Midbrain (tissue), 1 donor: ENCODE measurements around the gene CACNA1B.

Experiments used
- DNase-seq: peaks from one replicate; lab custom pipeline; 2025; lab: John Stamatoyannopoulos, UW

The CACNA1B gene

DNA sequence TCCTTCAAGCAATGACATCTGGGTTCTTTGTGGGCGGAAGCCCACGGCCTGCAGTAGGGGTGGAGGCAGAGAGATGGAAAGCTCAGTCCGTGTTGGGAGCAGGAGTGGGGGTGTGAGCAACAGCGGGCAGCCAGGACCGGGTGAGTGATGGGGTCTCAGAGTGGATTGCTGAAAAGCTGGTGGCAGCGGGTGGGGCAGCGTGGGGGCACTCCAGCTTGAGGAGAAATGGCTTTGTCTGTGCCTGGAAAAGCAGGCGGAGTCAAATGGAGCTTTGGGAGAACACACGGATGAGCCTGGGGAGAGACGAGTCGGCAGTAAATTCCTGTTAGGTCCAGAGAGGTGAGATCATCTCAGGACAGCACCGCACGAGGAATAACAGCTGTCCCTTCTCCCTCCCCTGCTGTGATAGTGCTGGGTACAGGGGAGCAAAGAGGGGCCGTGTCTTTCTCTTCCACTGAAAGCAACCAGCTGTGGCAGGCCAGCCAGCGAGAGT is 42.1 kb downstream of the CACNA1B start:
- no peak for DNase-seq

DNA sequence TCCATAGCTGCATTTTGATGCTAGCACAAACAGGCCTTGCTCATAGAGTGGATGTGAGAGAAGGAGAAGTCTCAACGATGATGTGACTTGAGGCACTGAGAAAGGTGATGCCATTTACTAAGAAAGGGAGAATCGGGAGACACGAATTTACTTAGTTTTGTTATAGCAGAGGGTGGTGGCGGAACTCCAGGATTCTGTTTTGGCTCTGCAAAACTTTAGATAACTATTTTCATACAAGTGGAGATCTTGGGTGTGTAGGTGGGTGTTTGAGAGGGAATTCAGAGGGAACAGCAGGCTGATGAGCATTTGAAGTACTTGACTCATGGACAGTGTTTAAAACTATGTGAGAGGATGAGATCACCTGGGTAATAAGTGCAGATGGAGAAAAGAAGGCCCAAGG is 43.2 kb downstream of the CACNA1B start:
- no peak for DNase-seq

DNA sequence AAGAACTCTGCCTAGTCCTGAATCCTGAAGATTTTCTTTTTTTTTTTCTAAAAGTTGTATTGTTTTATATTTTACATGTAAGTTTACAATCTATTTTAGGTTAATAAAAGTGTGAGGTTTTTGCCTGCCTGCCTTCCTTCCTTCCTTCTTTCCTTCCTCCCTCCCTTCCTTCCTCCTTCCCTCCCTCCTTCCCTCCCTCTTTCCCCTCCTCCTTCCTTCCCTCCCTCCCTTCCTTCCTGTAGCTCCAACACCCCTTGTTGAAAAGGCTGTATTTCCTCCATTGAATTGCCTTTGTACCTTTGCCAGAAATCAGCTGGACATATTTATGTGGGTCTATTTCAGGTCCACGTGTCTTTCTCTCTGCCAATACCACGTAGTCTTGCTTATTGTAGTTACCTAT is 46.6 kb downstream of the CACNA1B start:
- no peak for DNase-seq

DNA sequence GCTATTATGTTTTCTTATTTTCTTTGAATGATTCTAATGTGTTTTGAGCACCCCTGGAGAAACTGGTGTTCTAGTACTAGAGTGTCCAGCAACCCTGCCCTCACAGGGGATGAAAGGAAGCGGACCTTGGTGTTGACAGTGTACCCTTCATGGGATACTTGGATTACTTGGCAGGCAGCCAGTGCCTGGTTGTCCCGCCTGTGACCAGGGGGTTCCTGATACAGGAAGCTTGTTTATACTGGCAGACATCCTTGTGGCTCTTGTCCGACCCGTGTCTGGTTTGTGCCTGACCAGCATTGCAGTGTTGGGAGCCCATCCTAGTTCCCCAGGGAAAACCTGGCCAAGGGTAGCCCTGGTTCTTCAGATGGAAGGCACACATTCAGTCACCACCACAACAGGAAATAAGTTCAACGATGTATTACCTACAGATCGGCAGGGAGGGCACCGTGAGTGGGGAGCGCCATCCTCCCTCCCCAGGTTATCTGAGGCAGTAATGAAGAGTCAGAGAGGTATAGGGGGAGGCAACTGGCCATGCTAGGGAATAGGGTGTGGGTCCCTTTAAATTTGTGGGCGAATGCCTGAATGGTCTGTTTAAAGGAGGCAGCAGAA is 47.3 kb downstream of the CACNA1B start:
- DNase-seq = no peak

DNA sequence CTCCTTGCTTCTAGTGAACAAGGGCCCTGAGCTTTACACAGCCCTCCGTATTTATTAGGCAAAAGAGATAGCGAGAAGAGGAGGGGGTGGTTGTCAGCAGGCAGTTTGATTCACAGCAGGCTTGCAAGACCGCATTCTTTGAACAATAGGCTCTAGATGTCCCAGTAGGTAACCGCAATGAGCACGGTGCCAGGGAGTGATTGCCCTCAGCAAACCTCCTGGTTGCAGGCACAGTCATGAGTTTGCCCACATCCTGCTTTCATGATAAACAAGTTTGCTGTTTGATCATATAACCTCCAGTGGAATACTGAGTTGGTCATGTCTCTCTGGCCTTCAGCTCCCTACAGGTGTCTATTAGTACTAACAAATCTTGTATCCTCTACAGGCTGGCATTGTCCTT is 66.1 kb downstream of the CACNA1B start:
- no peak for DNase-seq

DNA sequence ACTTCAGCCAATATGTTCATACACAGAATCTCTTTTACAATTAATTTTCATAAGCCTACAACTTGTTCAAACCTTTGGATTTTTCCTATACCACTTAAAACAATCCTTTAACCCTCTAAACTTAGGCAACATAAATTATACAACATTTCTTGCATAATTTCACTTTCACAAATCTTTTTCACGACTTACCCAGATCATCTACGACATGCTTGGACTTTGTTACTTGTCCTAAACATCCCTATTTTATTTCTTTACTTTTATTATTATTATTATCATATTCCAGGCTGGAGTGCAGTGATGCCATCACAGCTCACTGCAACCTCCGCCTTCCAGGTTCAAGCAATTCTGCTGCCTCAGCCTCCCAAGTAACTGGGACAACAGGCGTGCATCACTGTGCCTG is 68.0 kb downstream of the CACNA1B start:
- no peak for DNase-seq

DNA sequence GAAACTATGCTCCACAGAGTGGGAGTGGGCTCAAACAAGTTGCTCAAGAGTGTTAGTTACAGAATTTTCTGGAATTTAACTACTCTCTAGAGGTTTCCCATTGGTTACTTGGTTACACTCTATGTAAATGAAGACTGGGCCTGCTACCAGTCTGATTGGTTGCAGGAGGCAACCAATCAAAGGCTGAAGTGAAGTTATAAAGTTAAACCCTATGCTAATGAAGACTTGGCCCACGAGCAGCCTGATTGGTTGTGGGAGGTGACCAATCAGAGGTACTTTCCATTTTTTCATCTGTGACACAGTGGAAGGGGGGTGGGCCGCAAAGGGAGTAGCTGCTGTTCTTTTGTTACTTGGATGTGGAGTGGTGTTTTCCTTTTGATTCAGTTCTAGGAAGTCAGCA is 69.4 kb downstream of the CACNA1B start:
- DNase-seq = no peak

DNA sequence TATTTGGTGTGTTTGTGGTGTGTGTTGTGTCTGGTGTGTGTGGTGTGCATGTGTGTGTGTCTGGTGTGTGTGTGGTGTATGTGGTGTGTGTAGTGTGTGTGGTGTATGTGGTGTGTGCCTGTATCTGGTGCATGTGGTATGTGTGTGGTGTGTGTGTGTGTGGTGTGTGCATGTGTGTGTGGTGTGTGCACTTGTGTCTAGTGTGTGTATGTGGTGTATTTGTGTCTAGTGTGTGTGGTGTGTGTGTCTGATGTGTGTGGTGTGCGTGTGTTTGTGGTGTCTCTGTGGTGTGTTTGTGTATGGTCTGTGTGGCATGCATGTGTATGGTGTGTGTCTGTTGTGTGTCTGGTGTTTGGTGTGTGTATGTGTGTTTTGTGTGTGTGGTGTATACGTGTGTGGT is 71.1 kb downstream of the CACNA1B start:
- no peak for DNase-seq

DNA sequence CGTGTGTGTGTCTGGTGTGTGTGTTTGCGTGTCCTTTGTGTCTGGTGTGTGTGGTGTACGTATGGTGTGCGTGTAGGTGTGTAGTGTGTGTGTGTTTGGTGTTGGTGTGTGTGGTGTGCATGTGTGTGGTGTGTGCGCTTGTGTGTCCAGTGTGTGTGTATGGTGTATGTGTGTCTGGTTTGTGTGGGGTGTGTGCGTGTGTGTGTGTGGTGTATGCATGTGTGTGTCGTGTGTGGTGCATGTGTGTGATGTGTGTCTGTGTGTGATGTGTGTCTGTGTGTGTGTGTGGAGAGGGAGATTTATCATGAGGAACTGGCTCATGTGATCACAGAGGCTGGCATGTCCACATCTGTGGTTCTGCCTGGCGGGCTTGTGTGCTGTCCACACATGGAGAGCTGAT is 71.7 kb downstream of the CACNA1B start:
- no peak for DNase-seq

DNA sequence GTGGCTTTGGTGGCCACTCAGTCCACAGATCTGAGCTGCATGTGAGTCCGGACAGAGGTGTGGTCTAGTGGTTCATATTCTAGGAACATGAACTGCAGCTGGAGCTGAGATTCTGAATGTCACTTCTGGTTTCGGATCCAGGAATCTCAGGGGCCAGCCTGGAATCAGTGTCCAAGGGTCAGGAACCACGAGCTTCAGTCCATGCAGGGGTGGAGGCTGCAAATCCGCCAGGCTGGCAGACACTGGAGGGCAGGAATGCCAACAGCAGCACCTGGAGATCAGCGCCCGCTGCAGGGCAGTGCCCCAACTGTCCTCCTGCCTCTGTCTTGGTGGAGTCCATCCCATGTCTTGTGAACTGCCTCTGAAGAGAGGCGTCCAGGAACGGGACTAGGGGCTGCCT is 73.5 kb downstream of the CACNA1B start:
- DNase-seq = no peak

DNA sequence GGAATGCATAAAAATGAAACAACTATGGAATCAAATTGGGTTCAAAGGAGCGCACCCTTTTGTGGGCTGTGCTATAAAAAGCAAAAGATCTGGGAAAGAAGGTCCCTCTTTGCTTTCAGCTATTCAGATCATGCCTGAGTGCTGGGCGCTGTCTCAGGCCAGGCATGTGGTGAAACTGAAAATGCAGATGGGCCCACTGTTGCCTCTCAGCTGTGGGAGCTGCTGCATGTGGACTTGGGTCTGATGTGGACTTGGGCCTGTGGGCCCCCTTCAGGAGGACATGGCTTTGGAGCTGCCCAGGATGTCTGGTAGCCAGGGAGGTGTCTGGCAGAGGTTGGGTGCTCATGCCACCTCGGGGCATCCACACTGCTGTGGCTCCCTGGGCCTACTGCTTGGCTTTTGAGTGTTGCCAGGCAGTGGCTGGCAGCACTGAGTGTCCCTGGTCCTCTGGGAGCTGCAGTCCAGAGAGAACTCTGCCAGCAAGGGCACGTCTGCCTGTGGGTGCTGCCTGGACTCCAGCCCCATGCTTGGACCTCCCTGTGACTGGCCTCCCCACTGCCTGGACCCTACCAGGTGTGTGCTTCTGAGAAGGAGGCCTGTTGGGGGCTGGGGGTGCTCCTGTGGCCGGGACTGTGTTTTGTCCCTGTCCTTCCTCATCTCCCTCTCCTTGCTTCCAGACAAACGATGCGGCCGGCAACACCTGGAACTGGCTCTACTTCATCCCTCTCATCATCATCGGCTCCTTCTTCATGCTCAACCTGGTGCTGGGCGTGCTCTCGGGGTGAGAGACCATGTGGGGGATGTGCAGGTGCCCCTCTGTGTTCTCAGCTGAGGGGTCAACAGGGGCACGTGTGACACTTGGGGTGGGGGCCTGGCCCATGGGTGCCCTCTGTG is 74.3 kb downstream of the CACNA1B start:
- DNase-seq = no peak

DNA sequence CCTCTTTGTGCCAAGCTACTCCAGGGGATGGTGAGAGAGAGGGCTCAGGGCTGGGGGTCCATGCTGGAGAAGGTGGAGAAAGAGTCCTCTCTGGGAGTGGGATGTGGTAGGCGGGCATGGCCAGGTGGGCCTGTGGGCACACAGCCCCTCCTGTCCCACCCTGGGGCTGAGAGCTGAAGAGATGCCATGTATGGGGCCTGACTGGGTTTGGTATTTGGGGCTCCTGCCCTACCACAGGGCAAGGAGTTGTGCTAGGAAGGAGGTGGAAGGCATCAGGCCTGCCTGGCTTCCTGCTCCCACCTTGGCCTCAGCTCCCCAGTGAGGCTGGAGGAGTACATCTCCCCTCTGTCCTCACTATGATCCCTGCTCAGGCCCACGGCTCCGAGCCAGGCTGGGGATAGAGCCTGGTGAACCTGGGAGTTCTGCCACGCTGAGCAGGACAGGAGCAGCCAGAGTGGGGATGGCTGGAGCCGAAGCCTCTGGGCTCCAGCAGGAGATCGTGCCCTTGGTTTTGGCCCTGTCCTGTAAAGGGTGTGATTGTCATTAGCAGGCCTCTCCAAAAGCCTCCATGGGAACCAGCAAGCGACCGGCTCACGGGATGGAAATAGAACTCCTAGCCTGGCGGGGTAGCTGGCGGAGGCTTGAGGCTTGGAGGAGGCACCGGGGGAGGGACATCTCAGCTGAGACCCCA is 75.5 kb downstream of the CACNA1B start:
- no peak for DNase-seq

DNA sequence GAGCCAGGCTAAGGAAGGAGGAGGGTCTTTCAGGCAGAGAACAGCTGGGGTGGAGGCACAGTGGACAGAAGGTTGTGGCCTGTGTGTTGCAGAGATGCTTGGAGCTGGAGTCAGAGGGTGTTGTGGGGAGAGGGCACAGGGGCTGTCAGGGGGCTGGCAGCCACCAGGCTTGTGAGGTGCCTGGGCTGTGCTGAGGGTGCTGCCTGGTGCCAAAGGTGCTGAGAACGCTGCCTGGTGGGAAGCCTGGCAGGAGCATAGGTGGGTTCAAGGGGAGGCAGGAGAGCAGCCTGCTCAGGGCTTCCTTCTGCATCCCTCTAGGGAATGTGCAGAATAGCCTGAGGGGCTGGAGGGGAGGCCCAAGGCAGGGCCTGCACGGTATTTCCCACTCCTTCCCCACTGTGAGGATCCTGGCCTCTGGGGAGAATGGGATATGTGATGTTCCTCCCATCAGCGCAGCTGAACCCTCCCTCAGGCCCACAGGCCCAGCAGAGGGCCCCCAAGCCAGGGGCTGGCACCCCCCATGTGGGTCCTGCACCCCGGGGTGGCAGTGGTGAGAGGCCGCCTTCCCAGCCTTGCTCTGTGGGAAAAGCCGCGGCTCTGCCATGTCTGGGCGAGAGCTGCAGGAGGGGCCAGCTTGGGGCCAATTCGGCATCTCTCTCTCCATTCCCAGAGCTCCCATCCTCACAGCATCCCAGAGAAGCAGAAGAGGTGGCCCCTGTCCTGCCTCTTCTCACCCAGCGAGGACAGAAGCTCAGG is 76.3 kb downstream of the CACNA1B start:
- no peak for DNase-seq

DNA sequence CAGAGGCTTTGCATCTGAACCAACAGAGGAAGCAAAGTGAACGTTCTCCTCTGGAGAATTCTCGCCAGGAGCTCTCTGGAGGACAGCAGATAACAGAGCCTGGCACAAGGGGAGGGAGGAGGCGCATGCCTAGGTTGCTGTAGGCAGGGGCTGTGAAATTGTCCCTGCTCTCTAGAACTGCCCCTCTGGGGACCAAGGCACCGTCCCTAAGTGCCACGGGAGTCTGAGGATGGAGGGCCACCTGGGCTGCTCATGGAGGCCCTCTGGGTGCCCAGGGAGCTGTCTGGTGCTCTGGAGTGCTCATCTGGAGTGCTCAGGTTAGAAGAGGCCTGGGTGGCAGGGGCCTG is 77.6 kb downstream of the CACNA1B start:
- no peak for DNase-seq

DNA sequence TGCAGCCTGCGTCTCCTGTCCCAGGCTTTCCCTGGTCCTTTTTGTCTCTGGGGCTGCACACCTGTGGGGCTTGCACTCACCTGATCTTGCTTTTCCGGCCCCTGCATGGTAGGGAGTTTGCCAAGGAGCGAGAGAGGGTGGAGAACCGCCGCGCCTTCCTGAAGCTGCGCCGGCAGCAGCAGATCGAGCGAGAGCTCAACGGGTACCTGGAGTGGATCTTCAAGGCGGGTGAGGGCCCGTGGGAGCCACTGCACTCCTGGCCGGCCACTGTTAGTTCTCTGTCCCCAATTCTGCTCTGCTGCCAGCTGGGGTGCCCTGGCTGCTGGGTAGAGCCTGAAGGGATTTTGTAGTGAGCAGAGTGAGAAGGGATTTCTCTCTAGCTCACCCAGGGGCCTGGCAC is 78.0 kb downstream of the CACNA1B start:
- DNase-seq = no peak

DNA sequence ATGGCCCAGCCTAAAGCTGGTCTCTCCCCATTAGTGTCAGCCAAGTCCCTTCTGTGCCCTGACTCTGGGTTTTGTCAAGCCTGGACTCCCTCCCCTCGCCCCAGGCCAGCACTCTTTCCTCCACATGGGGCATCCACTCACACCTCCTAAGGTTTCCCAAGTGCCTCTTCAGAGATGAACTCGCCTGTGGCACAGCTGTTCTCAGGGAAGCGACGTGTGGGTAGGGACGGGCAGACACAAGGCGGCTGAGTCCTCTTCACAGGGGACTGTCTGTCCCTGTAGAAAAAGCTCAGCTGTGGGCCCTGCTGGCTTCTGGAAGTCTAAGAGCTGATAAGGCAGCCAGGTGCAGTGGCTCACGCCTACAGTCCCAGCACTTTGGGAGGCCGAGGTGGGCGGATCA is 78.5 kb downstream of the CACNA1B start:
- no peak for DNase-seq

DNA sequence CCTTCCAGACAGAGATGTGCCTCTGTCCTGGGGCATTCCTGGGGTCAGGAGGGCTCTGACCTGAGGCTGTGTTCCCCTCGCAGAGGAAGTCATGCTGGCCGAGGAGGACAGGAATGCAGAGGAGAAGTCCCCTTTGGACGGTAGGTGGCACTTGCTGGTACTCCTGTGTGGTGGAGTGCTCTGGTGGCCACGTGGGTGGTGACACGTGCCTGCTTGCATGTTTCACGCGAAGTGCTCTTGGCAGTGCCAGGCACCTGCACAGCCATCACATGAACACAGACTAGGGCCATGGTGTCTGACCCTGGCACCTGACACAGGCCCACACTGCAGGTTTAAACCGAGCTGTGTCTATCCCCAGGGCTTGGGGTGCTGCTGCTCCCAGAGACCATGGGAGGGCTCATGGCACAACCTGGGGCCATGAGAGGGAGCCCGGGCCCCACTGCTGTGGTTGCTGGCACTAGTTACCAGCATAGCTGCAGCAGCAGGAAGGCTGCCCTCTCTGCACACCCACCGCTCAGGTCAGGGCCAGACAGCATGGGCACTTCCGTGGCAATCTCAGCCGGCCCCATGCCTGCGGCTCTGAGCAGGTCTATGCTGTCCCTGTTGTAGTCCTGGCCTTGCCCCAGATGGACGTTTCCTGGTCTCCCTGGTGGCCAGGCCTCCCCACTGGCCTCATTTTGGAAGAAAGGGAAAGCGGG is 79.3 kb downstream of the CACNA1B start:
- DNase-seq = no peak

DNA sequence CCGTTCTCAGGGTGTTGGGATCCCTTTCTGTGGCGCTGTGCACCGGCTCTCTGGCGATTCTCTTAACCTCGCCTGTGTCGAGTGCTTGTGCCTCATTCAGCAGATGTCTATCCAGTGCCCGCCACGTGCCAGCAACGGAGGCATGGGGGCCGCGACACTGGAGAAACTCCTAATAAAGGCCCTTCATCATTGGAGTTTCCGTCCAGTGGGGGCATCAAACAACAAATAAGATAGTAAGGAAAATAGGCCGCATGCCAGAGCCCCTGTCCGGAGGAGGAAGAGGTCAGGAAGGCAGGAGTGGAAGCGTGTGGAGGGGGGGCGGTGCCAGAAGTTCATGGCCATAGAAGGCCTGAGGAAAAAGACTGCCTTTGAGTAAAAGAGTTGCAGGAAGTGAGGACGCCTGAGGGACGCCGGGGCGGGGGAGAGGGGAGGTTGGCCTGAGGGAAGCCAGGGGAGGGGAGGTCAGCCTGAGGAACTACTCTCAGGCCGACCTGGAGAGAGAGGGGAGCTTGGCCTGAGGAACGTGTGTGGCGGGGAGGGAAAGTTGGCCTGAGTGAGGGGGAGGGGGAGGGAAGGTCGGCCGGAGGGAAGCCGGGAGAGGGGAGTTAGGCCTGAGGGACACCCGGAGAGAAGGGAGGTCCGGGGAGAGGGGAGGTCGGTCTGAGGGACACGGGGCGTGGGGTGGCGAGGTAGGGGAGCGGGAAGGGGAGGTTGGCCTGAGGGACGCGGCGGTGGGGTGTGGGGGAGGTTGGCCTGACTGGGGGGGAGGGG is 82.2 kb downstream of the CACNA1B start:
- no peak for DNase-seq

DNA sequence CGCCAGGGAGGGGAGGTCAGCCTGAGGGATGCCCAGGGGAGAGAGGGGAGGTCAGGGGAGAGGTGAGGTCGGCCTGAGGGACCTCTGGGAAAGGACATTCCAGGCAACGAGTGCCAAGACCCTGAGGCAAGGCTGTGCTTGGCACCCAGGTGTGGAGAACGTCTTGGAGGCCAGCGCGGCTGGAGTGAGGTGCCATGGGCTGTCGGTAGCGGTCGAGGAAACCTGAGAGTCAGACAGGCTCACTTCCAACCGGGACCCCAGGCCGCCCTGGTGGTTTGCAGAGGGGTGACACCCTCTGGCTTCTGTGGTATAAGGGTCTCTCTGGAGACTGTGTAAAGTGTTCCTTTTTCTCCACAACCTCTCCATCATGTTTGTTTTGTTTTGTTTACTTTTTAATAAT is 82.9 kb downstream of the CACNA1B start:
- DNase-seq = no peak

DNA sequence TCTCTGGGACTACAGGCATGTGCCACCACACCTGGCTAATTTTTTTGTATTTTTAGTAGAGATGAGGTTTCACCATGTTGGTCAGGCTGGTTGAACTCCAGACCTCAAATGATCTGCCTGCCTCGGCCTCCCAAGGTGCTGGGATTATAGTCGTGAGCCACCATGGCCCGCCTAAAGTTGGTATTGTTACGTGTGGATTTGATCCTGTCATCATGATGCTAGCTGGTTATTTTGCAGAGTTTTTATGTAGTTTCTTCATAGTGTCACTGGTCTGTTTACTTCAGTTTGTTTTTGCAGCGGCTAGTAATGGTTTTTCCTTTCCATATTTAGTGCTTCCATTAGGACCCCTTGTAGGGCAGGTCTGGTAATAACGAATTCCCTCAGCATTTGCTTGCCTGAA is 85.9 kb downstream of the CACNA1B start:
- DNase-seq = no peak
